GM19023 (cell line): ENCODE measurements around the gene MFAP3.
"Not testable (repeated sequence)": the region's sequence is repeated elsewhere in the genome, so short reads cannot be mapped to it uniquely, and the experiment has no call there.

Experiments
- ATAC-seq: cut with Tn5 transposase; IDR thresholded peaks from one replicate; pipeline ENCODE4 v1.9.1; 2021; ENCODE audit warnings: mild to moderate bottlenecking, moderate library complexity; ENCODE audit not compliant: unreplicated experiment

The MFAP3 gene

GRCh38 chr5:154049636-154050035 is 10.9 kb downstream of the MFAP3 start:
- ATAC-seq = no peak

DNA sequence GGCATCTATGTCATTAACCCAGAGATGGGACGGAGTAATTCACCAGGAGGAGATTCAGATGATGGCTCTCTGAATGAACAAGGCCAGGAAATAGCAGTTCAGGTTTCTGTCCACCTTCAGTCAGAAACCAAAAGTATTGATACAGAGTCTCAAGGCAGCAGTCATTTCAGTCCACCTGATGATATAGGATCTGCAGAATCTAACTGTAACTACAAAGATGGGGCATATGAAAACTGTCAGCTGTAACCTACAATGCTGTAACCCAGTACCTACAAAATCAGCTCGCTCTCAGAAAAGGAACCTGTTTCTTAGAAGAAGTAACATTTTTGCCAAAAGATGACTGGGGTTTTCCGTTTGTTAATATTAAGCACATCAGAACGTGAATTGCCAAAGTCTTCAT is 14.7 kb downstream of the MFAP3 start:
- ATAC-seq = no peak

DNA sequence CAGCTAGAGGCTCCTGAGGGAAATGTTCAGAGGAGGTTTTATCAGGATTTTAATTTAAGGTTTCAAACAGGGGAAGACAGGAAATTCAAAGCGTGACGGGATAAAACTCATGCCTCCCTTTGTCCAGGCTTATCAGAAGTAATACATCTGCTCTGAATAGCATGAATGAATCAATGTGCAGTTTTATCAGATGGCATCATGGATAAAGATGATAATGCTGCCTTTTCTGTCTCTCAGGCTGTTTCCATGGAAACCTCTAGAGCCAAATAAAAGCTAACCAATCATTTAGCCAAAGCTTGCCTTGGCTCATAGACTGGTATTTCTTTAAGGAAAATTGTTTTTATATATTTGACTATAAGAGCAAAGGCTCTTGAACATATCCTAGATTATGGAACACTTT is 16.4 kb downstream of the MFAP3 start:
- ATAC-seq = no peak

DNA sequence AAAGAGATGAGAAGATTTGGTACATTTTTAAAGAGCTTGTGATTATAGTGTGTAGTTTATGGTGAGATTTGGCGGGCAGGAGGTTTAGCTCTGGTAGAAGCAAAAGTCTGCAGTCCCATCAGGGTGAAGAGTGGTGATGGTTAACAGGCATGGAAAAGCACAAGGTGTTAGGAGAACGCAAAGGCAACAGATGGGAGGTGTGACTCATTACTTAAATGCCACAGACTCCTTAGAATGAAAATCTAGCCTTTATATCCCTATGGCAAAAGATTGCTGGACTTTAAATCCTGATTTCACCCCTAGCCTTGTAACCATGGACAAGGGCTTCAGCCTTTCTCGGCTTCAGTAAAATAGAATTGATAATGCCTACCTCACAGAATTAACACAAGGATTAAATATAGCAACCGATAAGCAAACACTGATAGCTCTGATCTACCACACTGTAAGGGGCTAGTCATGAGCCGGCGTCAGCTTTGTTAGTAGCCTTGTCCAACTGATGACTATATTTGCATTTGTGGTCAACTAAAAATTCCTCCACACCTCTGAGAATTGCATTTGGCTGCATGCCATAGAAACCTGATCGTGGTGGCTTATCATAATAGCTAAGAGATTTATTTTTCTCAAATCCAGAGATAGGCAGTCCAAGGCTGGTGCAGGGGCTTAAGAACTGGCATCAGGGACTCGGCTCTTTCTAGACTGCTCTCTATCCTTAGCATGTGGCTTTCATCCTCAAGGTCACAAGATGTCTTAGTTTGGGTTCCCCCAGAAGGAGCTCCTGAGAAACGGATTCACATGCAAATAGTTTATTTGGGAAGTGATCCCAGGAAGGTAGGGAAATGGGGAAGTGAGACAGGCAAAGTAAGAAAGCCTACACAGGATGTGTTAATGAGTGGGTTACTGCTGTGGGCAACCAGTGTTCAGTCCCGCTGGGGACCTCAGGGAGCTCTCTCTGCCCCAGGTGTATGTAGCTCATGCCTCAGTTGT is 19.6 kb downstream of the MFAP3 start:
- peak; percentile 68 for ATAC-seq

DNA sequence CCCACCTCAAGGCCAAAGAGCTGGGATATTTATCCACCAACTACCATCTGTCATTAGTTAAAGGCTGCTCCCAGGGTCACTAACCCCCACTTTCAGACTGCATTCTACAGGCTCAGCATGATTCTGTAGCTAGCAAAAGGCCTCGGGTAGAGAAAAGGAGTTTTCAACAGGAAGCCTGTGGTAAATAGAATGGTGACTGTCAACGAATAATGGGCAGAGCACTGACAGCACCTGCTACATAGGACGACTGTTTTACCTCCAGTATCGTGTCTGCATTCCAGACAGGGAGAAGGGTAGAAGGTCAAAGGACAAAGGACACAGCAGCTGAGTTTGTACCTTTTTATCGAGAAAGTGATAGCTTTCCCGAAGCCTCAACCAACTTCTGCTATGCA is 20.3 kb downstream of the MFAP3 start:
- peak; percentile 66 for ATAC-seq

- no peak for ATAC-seq
Observed at GRCh38 chr5:154059583-154059982, 20.8 kb downstream of the MFAP3 start.

DNA sequence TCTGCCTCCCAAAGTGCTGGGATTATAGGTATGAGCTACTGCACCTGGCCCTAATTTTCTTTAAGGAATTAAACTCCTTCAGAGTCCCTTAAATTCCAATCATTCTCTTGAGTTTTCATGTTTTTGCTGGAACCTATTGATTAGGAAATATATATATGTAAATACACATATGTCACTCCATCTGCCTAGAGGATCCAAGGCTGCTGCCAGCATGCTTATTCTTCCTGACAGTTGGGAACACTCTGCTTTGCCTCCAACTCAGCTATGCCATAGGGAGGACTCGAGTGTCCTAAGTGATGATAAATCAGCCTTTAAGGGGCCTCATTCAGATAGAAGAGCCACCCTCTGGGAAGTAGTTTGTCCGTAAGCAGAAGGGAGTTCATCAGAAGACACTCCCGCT is 21.8 kb downstream of the MFAP3 start:
- ATAC-seq = no peak

DNA sequence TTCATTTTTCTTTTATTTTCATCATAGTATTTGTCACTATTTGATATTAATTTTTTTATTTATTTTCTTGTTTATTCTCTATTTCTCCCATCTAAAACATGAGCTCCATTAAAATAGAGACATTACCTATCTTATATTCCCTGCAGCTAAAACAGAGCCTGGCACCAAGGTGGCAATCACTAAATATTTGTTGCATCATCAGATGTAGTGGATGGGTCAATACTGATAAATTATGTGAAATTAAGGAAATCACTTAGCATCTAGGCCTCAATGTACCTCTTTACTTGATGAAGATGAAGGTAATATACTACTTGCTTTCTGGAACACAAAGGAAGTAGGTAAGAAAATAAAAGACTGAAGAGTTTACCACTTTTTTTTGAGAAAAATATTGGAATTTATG is 24.6 kb downstream of the MFAP3 start:
- ATAC-seq = no peak

GRCh38 chr5:154065971-154066370 is 27.2 kb downstream of the MFAP3 start:
- no peak for ATAC-seq

GRCh38 chr5:154069854-154070253 is 31.1 kb downstream of the MFAP3 start:
- not testable (repeated sequence) for ATAC-seq

DNA sequence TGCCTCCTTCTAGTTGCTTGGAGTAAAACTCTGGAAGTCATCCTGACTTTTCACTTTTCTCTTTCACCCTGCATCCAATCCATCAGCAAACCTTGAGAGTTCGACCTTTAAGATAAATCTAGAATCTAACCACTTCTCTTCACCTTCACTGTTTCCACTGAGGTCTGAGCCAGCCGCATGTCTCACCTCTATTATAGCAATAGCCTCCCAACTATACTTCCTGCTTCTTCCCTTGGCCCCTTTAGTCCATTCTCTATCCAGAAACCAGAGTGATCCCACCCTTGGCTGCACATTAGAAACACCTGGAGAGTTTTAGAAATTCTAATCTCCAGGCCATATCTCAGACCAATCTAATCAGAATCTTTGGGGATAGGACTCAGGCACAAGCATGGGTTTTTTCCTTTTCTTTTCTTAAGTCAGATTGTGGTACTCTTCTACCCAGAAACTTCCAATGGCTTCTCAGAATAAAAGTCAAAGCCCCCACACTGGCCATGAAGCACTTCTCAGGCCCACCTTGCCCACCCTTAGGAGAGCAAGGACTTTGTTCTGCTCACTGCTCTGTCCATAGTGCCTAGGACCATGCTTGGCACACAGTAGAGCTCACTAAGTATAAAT is 33.1 kb downstream of the MFAP3 start:
- no peak for ATAC-seq

DNA sequence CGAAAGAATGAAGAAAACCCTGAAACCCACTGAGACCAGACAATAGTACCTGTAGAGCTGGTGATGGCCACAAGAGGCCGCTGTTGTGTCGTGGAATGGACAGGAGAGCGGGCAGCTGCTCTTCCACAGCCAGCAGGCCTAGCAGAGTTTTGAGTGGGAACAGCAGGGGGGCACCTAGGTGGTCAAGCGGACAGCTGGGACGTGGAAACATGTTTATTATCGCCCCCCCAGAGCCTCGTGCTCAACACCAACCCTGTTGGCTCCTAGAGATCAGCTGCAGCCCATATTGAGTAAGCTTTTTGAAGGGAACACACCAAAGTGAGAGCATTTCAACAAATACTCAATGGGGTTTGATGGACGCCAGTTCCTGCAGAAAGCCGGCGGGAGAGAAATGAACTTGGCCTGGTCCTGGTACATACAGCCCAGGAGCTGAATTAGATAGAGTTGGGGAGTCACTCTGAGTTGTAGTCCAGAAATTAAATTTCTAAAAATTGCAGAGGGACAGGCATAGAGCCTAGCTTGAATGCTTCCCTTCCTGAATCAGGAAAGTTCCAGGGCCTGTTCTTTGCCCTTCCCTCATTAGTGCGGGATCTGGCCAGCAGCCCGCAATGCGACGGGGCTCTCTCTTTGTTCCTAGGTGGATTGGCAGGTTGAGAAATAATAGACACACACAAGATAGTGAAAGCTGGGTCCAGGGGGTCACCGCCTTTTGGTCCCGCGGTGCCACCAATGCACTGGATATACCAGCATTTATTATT is 33.8 kb downstream of the MFAP3 start:
- ATAC-seq = peak; percentile 98

DNA sequence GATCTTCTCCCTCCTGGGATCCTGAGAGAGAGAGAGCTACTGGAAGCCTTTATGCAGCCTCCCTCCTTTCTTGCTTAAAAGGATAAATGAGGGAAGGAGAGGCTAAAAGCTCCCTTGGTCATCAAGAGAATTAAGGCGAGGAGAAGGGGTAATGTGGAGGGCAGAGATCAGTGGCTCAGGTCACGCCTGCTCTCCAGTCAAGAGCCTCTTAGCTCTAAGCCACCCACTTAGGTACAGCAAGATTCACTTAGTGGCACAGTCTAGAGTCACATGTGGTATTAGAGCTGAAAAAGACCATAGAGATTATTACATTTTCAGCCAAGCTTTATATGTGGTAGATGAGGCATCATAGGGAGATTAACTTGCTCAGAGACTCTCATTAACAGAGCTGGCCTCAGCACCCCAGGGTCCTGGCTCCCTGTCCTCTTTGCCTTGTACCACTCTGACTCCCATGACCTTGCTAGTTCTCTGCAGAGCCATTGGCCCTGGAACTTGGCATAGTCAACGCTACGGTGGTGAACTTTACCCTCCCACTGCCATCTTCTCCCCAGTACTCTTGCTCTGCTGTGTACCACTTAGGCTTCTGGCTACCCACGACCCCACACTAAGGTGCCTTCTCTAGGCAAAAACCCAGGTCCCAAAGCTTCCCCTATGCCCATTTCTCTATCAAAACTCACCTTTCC is 37.6 kb downstream of the MFAP3 start:
- no peak for ATAC-seq

DNA sequence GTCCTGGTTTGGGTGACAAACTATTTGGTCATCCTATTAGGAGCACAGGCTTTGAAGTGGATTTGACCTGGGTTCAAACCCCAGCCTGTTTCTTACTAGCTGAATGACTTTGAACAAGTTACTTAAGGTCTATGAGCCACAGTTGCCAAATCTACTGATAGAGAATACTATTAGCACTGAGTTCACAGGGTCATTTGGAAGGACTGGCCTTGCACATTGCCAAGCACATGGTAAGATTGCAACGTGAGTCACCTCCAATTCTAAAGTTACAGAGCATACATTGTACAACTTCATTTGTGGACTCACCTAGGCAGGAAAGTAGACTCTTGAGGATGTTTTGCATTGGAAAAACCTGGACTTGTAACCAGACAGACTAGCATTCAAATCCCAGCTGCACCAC is 38.9 kb downstream of the MFAP3 start:
- ATAC-seq = no peak

DNA sequence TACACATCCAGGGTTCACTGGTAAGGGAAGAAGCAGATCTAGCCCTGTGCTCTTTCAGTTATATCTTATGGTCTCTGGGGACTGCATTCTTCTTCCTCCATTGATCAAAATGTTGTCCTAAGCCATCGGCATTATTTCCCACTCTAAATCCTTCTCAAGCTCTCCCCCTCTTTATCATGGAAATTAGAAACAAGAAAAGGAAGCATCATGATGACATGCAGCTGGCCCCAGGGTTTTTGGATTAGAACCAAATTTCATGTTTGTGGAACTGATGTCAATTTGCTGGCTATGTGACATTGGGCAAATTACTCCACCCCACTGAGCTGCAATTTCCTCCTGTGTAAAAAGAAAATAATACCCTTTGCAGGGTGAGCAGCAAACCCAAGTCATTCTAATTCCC is 39.5 kb downstream of the MFAP3 start:
- ATAC-seq = no peak

DNA sequence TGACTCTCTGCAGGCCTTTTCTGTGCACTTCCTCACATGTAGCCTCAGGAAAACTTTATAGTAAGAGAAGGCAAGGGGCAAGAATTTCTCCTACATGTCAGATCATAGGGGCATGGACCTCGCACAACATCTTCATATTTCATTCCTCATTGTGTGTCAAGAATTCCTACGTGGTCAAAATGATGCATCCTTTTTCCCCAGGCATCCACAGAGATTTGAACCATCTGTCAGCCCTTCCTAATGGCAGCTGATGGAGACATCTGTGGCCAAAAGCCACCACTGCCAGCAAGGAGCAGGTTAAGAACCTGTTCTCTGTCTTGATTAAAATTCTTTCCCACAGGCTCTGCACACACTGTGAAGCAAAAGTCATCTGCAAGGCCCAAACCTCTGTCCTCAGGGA is 42.5 kb downstream of the MFAP3 start:
- ATAC-seq = no peak

GRCh38 chr5:154084062-154084639 is 45.4 kb downstream of the MFAP3 start:
- ATAC-seq = no peak

GRCh38 chr5:154086146-154086545 is 47.4 kb downstream of the MFAP3 start:
- no peak for ATAC-seq

DNA sequence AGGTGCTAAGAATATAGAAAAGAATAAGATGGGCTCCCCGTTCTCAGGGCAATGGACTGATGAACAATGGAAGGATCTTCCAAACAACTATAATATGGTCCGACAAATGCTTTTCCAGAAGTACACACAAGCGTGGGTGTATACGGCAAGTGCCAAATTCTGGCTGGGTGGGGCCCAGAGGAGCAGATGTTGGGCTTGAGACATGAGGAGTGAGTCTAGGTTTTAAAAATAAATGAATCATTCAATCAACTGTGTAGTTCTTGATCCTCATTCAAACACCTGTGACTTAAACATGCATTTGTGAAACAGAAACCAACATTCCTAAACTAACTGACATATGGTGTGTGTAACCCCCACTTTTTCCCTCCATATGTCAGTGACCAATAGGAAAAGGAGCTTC is 47.9 kb downstream of the MFAP3 start:
- ATAC-seq = no peak

DNA sequence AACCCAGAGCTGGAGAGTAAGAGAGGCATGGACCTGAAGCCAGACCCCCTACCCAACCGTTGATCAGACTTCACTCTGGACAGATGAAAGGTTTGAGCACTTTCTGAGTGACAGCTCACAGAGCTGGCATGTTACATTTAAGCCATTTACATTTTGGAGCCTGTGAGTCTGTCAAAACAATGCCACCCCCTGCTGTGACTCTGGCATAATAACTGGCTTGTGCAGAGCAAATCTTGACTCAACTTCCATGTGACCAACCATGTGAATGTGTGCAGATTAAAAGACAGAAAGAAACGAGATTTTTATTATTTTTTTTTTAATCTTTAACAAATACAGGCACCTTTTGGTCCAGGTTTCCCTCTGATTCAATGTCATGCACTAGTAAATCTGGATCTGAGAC is 48.5 kb downstream of the MFAP3 start:
- no peak for ATAC-seq

- no peak for ATAC-seq
Observed at GRCh38 chr5:154088801-154089200, 50.0 kb downstream of the MFAP3 start.
